Effector memory CD4-positive, alpha-beta T cell (primary cell): Measurements from ENCODE around the gene ERGIC1.
"Not testable (repeated sequence)": the region's sequence is repeated elsewhere in the genome, so short reads cannot be mapped to it uniquely, and the experiment has no call there.

Experiments used
- DNase-seq, 3 donors: peaks; one replicate each; pipeline ENCODE4 v3.0.0-alpha.2; 2020
- H3K27ac ChIP-seq: 2 replicates; pipeline ENCODE4 v1.7.0; 2013; ENCODE audit warnings: mild to moderate bottlenecking, low read length, moderate library complexity; ENCODE audit not compliant: insufficient read depth, poor library complexity, severe bottlenecking
- H3K27me3 ChIP-seq: replicated peaks from 2 replicates; pipeline ENCODE4 v1.7.0; 2013; ENCODE audit warnings: mild to moderate bottlenecking, low read length; ENCODE audit not compliant: insufficient read depth, control insufficient read depth, poor library complexity, severe bottlenecking
- H3K36me3 ChIP-seq: 2 replicates; pipeline ENCODE4 v1.7.0; 2013; ENCODE audit warnings: mild to moderate bottlenecking, low read length, moderate library complexity; ENCODE audit not compliant: control insufficient read depth, insufficient read depth
- H3K4me1 ChIP-seq: 2 replicates; pipeline ENCODE4 v1.7.0; 2013; ENCODE audit warnings: low read length, mild to moderate bottlenecking; ENCODE audit not compliant: control insufficient read depth, insufficient read depth, poor library complexity, severe bottlenecking
- H3K4me3 ChIP-seq: 2 replicates; pipeline ENCODE4 v1.7.0; 2013; ENCODE audit warnings: low read length, low read depth, mild to moderate bottlenecking; ENCODE audit not compliant: insufficient read depth, poor library complexity, severe bottlenecking
- H3K9me3 ChIP-seq: 2 replicates; pipeline ENCODE4 v1.7.0; 2013; ENCODE audit warnings: mild to moderate bottlenecking, low read length, moderate library complexity; ENCODE audit not compliant: control insufficient read depth
- total RNA-seq, 3 donors: gene quantifications; one replicate each; lab custom pipeline; 2026; lab: John Stamatoyannopoulos, UW

ERGIC1 gene
- total RNA-seq: 69.2 to 97.6 (median 79.3) reads per million in 3 donors

GRCh38 chr5:172833686-172834414 lies at the start of gene ERGIC1:
TSS of gene ERGIC1 (plus strand) at chr5:172834251. CDS start at chr5:172834414, 163 bp downstream.
- peak; percentile 57 to 67 (median 66) for DNase-seq
- no peaks in the 10 kb centered on the region for H3K27me3 ChIP-seq
- H3K4me1 ChIP-seq: peaks cover 37% of the 10 kb centered on the region
- no peaks in the 10 kb centered on the region for H3K36me3 ChIP-seq
- peak within 1 kb of the TSS; percentile 72 for H3K4me3 ChIP-seq
- H3K27ac ChIP-seq: peak within 1 kb of the TSS; percentile 79
- no peaks in the 10 kb centered on the region for H3K9me3 ChIP-seq

GRCh38 chr5:172785429-172786088 lies 48.5 kb upstream of the ERGIC1 start:
- H3K4me3 ChIP-seq: no peak overlapping the region

GRCh38 chr5:172786736-172787462 lies 47.2 kb upstream of the ERGIC1 start:
- Histone ChIP-seq H3K27ac (no peak overlapping the region), H3K27me3 (no peaks in the 10 kb centered on the region), H3K4me3 (no peak overlapping the region), H3K4me1 (no peaks in the 10 kb centered on the region), H3K36me3 (no peaks in the 10 kb centered on the region), H3K9me3 (no peaks in the 10 kb centered on the region)
- DNase-seq: no peak

More at GRCh38 chr5:172785429-172786088, 48.5 kb upstream of the ERGIC1 start:
- DNase-seq: no peak
- H3K4me1 ChIP-seq: no peaks in the 10 kb centered on the region
- no peaks in the 10 kb centered on the region for H3K9me3 ChIP-seq
- H3K36me3 ChIP-seq: no peaks in the 10 kb centered on the region
- no peaks in the 10 kb centered on the region for H3K27me3 ChIP-seq
- H3K27ac ChIP-seq: no peak overlapping the region

GRCh38 chr5:172787538-172787937 lies 46.5 kb upstream of the ERGIC1 start:
- H3K36me3 ChIP-seq, H3K4me3 ChIP-seq, H3K27me3 ChIP-seq, DNase-seq, H3K4me1 ChIP-seq, H3K27ac ChIP-seq, H3K9me3 ChIP-seq: not testable (repeated sequence)

- DNase-seq: no peak
- Histone ChIP-seq H3K4me1 (no peaks in the 10 kb centered on the region), H3K36me3 (no peaks in the 10 kb centered on the region), H3K9me3 (no peaks in the 10 kb centered on the region), H3K27ac (no peak overlapping the region), H3K27me3 (no peaks in the 10 kb centered on the region), H3K4me3 (no peak overlapping the region)
These were observed 45.0 kb upstream of the ERGIC1 start for GRCh38 chr5:172788771-172789686.

- H3K36me3 ChIP-seq: no peaks in the 10 kb centered on the region
- H3K9me3 ChIP-seq: no peaks in the 10 kb centered on the region
- H3K4me1 ChIP-seq: no peaks in the 10 kb centered on the region
- no peak overlapping the region for H3K4me3 ChIP-seq
- H3K27me3 ChIP-seq: no peaks in the 10 kb centered on the region
- DNase-seq: no peak
- H3K27ac ChIP-seq: no peak overlapping the region
These were observed 44.2 kb upstream of the ERGIC1 start for GRCh38 chr5:172789687-172790495.

GRCh38 chr5:172790496-172790889 lies 43.6 kb upstream of the ERGIC1 start:
- DNase-seq: no peak
- Histone ChIP-seq H3K36me3 (no peaks in the 10 kb centered on the region), H3K27ac (no peak overlapping the region), H3K9me3 (no peaks in the 10 kb centered on the region), H3K4me1 (no peaks in the 10 kb centered on the region), H3K27me3 (no peaks in the 10 kb centered on the region), H3K4me3 (no peak overlapping the region)

GRCh38 chr5:172791286-172791685 lies 42.8 kb upstream of the ERGIC1 start:
- Histone ChIP-seq H3K36me3 (no peaks in the 10 kb centered on the region), H3K27ac (no peak overlapping the region), H3K9me3 (no peaks in the 10 kb centered on the region), H3K27me3 (no peaks in the 10 kb centered on the region), H3K4me3 (no peak overlapping the region), H3K4me1 (no peaks in the 10 kb centered on the region)
- no peak for DNase-seq
